A549 (cell line): ENCODE results near the gene TRIOBP.

Experiments
- CTCF ChIP-seq: fragments of >200 bp; sonication (Bioruptor Twin); formaldehyde crosslinking; IDR thresholded peaks from 3 replicates; pipeline ENCODE4 v1.5.1; 2016
- JUNB ChIP-seq: fragments of >200 bp; sonication (Bioruptor Twin); formaldehyde crosslinking; IDR thresholded peaks from 2 replicates; pipeline ENCODE4 v1.6.1; 2016
- POLR2A ChIP-seq: IDR thresholded peaks from 2 replicates; pipeline ENCODE4 v1.6.1; 2012; ENCODE audit warnings: mild to moderate bottlenecking, low read length
- RAD21 ChIP-seq, 2 experiments: fragments of >200 bp in 1 of 2; sonication (Bioruptor Twin) in 1 of 2; formaldehyde crosslinking in 1 of 2; IDR thresholded peaks in 1 of 2; conservative IDR thresholded peaks in 1 of 2; 2 replicates in 1 of 2; 3 replicates in 1 of 2; pipeline ENCODE4 v1.6.1; 2012 to 2018; ENCODE audit warnings: inconsistent platforms in 1 of 2
- RFX5 ChIP-seq: fragments of 450-650 bp; IDR thresholded peaks from 2 replicates; pipeline ENCODE4 v1.7.1; 2014; ENCODE audit warnings: antibody characterized with exemption, mild to moderate bottlenecking, moderate library complexity

GRCh38 chr22:37803195-37803638 is 106.4 kb downstream of the TRIOBP start:
- no peak for TF ChIP-seq CTCF
- no peak for TF ChIP-seq POLR2A
- TF ChIP-seq RAD21 (conservative IDR thresholded peaks at IDR 0.05 in 1 of 2, IDR thresholded peaks at IDR 0.05 in 1 of 2): no peak
- no peak for TF ChIP-seq JUNB
- no peak for TF ChIP-seq RFX5
